HG02642 (cell line): ENCODE results near the gene DCT.

ENCODE experiments used
- ATAC-seq: cut with Tn5 transposase; IDR thresholded peaks from one replicate; pipeline ENCODE4 v1.9.1; 2021; ENCODE audit warnings: mild to moderate bottlenecking; ENCODE audit not compliant: unreplicated experiment, poor library complexity

DCT gene

DNA sequence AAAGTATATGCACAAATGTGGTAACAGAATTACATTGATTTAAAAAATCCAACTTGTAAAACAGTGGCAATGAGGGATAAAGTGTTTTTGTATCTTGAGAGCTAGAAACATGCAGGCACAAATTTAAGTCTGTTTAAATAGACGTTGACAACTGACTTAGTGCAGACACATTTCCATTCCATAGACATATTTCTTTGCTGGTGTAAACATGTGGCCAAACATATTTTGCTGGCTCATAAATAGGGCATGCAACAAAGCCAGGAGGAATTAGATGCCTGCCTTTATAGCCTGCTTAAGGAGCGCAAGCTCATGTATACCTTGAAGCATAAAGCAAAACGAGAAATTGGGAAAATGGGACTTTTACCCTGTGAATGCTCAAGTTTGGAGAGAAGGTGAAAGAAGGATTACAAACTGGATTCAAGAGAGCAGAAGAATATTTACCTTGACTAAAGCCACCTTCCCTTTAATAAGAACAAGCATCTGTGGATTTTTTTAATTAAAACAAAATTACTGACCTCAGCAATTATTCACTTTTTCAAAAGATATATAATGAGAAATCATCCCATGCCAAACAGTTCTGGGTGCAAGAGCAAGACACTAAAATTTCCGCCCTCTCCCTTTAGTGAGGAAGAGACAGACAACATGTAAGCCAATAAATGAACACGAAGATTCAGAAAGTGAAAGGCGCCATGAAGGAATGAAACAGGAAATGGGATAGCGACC is 71.0 kb downstream of the DCT start:
- ATAC-seq = no peak

DNA sequence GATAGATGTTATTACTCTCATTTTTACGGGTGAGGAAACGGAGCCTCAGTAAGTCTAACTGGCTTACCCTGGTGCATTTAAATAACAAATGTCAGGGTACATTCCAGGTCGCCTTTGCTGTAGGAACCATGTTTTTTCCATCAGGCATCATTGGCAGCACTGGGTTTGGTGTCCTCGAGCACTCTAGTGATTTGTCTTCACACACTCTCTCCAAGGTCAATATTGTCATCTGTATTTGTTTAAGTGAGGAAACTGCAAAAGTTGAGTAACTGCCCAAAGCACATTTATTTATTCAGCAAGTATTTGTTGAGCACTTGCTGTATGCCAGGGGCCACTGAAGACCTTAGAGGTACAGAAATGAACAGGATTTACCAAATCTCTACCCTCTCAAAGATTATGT is 78.6 kb downstream of the DCT start:
- ATAC-seq = no peak

DNA sequence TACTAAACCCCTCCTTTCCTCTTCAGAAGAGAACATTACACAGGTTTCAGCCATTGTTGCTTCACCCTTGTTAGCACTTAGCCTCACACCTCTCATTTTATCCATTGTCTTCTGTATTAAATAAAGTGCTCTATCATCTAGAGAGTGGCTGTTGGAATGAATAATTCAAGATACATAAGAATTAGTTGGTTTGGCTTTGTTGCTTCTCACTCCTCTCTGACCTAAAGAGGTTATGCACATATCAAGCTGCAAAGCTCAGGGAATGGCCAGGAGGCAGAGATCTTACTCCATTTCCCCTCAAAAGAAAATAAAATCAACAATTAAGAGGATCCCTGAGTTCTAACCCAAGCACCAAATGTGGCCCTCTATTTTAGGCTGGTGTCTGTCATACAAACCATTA is 79.7 kb downstream of the DCT start:
- no peak for ATAC-seq

DNA sequence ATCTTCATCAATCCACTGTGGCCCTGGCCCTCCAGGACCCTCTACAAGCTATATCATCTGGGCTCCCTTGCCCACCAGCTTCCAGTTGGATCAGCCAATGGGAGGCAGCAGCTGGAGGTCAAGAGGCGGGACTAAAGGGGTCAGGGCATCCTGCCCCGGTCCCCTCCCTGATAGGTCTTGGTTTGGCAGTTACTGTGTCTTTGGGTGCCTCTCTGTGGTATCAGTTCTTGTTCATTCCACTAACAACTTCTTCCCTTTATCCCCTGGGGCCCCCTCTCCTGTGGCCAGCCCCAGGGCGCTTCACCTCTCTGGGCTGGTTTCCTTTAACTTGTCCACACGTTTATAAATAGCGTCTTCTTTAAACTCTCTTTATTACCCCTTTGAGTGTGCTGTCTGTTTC is 83.6 kb downstream of the DCT start:
- ATAC-seq = no peak

DNA sequence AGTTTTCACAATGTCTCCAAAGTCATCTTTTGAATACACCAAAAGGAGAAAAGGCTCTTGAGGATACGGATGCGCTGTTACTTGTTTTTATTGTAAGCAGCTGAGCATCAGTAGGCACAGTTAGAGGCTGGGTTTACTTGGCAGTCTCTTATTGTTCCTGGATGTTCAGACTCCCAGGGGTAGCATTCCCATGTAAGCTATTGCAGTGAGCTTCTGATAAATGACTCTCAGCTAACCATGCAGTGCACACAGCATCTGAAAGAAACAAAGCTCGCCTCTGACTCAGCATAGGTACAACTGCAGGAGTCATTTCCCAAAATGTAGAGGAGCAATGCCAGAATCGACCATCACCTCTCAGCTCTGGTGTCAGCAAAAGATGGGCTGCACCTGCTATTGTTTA is 84.8 kb downstream of the DCT start:
- ATAC-seq = no peak

DNA sequence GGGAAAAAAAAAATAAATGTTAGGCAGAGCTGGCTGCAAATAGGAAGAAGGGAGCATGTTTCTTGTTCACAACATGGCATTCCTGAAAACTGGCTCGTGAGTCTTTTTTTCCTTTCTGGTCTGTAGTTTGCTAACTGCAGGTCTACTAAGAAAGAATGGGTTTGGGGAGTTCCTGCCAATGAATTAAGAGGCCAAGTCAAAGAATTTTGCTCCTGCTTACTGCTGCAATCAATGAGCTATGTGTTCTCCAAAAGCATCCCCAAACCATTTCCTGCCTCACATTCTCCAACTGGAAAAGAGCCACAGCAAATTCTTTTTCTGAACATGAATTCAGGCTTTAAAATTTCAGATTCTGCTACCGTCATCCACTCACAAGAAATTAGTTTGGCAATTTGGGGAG is 88.6 kb downstream of the DCT start:
- ATAC-seq = no peak

DNA sequence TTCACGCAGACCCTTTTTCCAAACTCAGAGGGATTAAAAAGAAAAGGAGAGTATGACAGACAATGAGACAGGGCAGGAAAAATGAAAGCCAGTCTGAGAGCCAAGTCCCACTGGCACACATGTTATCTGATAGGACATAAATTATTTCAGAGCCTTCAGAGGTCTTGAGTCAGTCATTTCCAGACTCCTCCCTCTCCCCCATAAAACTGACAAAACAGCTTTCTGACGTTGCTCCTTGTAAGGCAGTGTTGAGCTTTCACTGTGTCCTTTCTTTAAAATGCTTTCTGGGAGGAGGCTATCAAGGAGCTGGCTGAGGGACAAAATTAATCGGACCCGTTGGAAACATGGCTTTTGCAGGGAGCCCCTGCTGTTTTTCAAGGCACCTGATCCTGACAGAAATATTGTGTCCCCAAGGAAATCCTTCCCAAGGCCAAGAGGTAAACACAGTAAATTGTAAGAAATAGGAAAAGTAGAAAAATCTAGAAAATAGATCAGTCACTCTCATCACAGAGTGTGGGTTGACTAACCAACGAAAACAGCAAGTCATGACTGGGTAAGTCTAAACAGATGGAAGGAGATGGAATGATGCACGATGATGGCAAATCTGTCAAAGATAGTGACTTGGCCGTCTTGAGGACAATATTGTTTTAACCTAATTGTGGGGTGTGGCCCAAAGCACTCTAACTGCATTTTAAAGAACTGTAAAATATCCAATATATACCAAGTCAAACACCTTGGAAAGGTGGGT is 89.7 kb downstream of the DCT start:
- ATAC-seq = no peak

DNA sequence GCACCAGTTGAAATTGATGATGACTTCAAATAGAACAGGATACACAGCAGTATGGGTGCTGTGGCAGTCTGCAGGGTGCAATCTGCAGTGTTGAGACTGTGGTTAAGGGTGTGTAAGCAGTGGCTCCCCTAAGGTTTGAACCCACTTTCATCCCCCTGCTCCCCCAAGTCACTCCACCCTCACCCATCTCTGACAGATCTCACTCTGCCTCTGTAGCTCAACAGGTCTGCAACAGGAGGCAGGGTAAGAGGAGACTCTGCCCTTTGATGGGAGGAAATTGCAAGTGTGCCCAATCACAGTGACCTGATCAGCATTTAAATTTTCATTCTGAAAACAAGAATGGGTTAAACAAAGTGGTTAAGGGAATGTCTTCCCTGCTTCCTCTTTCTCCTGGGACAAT is 92.4 kb downstream of the DCT start:
- no peak for ATAC-seq
